ENCODE data around the gene CABLES2. TPM values are rescaled to one million over a fixed set of nuclear protein-coding genes. Genes with fewer than 3 reads are reported as not detected.

The CABLES2 gene
- polyA plus RNA-seq, 1 experiment = 4.8 TPM

GRCh38 chr20:62361799-62362589, 45.1 kb downstream of the CABLES2 start:
- no peak for DNase-seq (ENCODE audit: low read depth)
- Histone ChIP-seq H3K4me3 (ENCODE audit: low read depth, low read length) (no peak overlapping the region), H3K27me3 (ENCODE audit: control insufficient read depth, insufficient read depth, low read length) (peaks cover 3% of the 10 kb centered on the region; the same call in 1 of the 2 replicates), H3K36me3 (ENCODE audit: control insufficient read depth, insufficient read depth, low read length) (no peaks in the 10 kb centered on the region)
- ChIA-PET CTCF (no interaction called here), POLR2A (no interaction called here)
- TF ChIP-seq CTCF (IDR thresholded peaks at IDR 0.05; ENCODE audit: insufficient read depth, low read depth, low read length) = no peak

- no peak for TF ChIP-seq CTCF (IDR thresholded peaks at IDR 0.05; ENCODE audit: insufficient read depth, low read depth, low read length)
- H3K4me3 ChIP-seq (ENCODE audit: low read depth, low read length) = no peak overlapping the region
- H3K36me3 ChIP-seq (ENCODE audit: control insufficient read depth, insufficient read depth, low read length) = no peaks in the 10 kb centered on the region
- peaks cover 3% of the 10 kb centered on the region; the same call in 1 of the 2 replicates for H3K27me3 ChIP-seq (ENCODE audit: control insufficient read depth, insufficient read depth, low read length)
- DNase-seq (ENCODE audit: low read depth) = no peak
- ChIA-PET CTCF (no interaction called here), POLR2A (no interaction called here)
These were observed 46.0 kb downstream of the CABLES2 start for GRCh38 chr20:62360854-62361798.

GRCh38 chr20:62359491-62360121, 47.5 kb downstream of the CABLES2 start:
- no peaks in the 10 kb centered on the region for H3K27me3 ChIP-seq (ENCODE audit: control insufficient read depth, insufficient read depth, low read length)
- H3K36me3 ChIP-seq (ENCODE audit: control insufficient read depth, insufficient read depth, low read length) = no peaks in the 10 kb centered on the region
- ChIA-PET POLR2A (no interaction called here), CTCF (interaction anchor here (0.7 kb wide), 2 partner anchors 60 to 190 kb away, joined by 4 to 6 read pairs; no protein-coding TSS in a partner anchor)
- TF ChIP-seq CTCF (IDR thresholded peaks at IDR 0.05; ENCODE audit: insufficient read depth, low read depth, low read length) = no peak
- no peak for DNase-seq (ENCODE audit: low read depth)
- H3K4me3 ChIP-seq (ENCODE audit: low read depth, low read length) = no peak overlapping the region

GRCh38 chr20:62359043-62359490, 48.0 kb downstream of the CABLES2 start:
- no peak overlapping the region for H3K4me3 ChIP-seq (ENCODE audit: low read depth, low read length)
- no peak for DNase-seq (ENCODE audit: low read depth)
- POLR2A ChIA-PET = no interaction called here
- no peak for TF ChIP-seq CTCF (IDR thresholded peaks at IDR 0.05; ENCODE audit: insufficient read depth, low read depth, low read length)
- no peaks in the 10 kb centered on the region for H3K27me3 ChIP-seq (ENCODE audit: control insufficient read depth, insufficient read depth, low read length)
- CTCF ChIA-PET = interaction anchor here (0.7 to 1.3 kb wide), 3 partner anchors 9 to 190 kb away, joined by 3 to 6 read pairs (median 4); no protein-coding TSS in a partner anchor
- H3K36me3 ChIP-seq (ENCODE audit: control insufficient read depth, insufficient read depth, low read length) = no peaks in the 10 kb centered on the region

All from BJ (cell line).